ENCODE results near the gene CIITA. TPM values are rescaled to one million over a fixed set of nuclear protein-coding genes. Genes with fewer than 3 reads are reported as not detected.

The CIITA gene
- total and polyA plus RNA-seq, 10 of the 15 experiments (the other 5 are each of a cell fraction or from before 2014, with no cell fraction given) = 11.5 to 145 (median 49.7) TPM

DNA sequence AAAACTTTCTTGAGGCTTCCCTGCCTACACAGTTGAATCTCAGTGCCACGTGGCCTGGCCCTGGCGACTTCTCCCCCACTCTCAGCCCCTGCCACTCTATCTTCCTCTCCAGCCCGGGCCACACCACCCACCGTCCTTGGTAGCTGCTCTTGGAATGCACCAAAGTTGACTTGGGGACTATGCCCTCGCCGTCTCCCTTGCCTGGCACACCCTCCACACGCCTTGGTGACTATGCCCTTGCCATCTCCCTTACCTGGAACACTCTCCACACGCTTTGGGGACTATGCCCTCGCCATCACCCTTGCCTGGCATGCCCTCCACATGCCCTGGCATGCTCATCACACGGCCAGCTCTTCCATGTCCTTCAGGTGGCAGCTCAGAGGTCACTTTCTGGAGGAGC lies 42.9 kb upstream of the CIITA start (continued):
- TF ChIP-seq HDAC2 (IDR thresholded peaks at IDR 0.05) = no peak
- TF ChIP-seq POU2F2 (IDR thresholded peaks at IDR 0.05; ENCODE audit: borderline replicate concordance, low read depth, low read length) = no peak

GRCh38 chr16:10834766-10835165 lies 42.2 kb upstream of the CIITA start:
- peaks cover 49% of the 10 kb centered on the region for H3K4me1 ChIP-seq (ENCODE audit: control insufficient read depth, insufficient read depth, low read length)
- WGBS (ENCODE audit: insufficient coverage, insufficient replicate concordance, low lambda C conversion rate, missing lambda C conversion rate) = 78% methylated on average over 1 of the region's 1 CpG
- POLR2A ChIA-PET = interaction anchor here (0.6 to 3.6 kb wide), 6 partner anchors 14 to 1737 kb away, joined by 3 to 25 read pairs (median 6); partner anchors contain the start of gene CIITA
- no peak overlapping the region for H3K4me2 ChIP-seq (ENCODE audit: control insufficient read depth, insufficient read depth)
- H2AFZ ChIP-seq (ENCODE audit: control insufficient read depth, low read depth, low read length) = no peak overlapping the region
- peak overlapping the region; percentile 33; the same call in 1 of the 2 replicates for H3K27ac ChIP-seq (ENCODE audit: control insufficient read depth, insufficient read depth)
- H3K27me3 ChIP-seq (replicated peaks in 1 of 2; ENCODE audit: control insufficient read depth in 2 of 2, insufficient read depth in 2 of 2, low read length in 1 of 2) = no peaks in the 10 kb centered on the region
- H3K4me3 ChIP-seq = no peak overlapping the region
- ATAC-seq = no peak
- peaks cover 5% of the 10 kb centered on the region for H3K9me3 ChIP-seq (replicated peaks; ENCODE audit: control insufficient read depth, insufficient read depth, low read length)
- SMC1A ChIA-PET (ENCODE audit: uncharacterized antibody, unreplicated experiment) = interaction anchor here (0.9 to 8.3 kb wide), 11 partner anchors 11 to 94 kb away, joined by 3 to 75 read pairs (median 8); partner anchors contain the start of gene CIITA
- H3K36me3 ChIP-seq (ENCODE audit: control insufficient read depth in 2 of 2, insufficient read depth in 2 of 2, low read length in 1 of 2) = no peaks in the 10 kb centered on the region
- TF ChIP-seq ZNF24 (IDR thresholded peaks at IDR 0.05) = peak; percentile 96
- TF ChIP-seq, protein P1, sequence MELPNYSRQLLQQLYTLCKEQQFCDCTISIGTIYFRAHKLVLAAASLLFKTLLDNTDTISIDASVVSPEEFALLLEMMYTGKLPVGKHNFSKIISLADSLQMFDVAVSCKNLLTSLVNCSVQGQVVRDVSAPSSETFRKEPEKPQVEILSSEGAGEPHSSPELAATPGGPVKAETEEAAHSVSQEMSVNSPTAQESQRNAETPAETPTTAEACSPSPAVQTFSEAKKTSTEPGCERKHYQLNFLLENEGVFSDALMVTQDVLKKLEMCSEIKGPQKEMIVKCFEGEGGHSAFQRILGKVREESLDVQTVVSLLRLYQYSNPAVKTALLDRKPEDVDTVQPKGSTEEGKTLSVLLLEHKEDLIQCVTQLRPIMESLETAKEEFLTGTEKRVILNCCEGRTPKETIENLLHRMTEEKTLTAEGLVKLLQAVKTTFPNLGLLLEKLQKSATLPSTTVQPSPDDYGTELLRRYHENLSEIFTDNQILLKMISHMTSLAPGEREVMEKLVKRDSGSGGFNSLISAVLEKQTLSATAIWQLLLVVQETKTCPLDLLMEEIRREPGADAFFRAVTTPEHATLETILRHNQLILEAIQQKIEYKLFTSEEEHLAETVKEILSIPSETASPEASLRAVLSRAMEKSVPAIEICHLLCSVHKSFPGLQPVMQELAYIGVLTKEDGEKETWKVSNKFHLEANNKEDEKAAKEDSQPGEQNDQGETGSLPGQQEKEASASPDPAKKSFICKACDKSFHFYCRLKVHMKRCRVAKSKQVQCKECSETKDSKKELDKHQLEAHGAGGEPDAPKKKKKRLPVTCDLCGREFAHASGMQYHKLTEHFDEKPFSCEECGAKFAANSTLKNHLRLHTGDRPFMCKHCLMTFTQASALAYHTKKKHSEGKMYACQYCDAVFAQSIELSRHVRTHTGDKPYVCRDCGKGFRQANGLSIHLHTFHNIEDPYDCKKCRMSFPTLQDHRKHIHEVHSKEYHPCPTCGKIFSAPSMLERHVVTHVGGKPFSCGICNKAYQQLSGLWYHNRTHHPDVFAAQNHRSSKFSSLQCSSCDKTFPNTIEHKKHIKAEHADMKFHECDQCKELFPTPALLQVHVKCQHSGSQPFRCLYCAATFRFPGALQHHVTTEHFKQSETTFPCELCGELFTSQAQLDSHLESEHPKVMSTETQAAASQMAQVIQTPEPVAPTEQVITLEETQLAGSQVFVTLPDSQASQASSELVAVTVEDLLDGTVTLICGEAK (IDR thresholded peaks at IDR 0.05; ENCODE audit: borderline replicate concordance) = no peak
- FAIRE-seq = no peak
- H4K20me1 ChIP-seq (ENCODE audit: control insufficient read depth, insufficient read depth) = no peaks in the 10 kb centered on the region
- in situ Hi-C loops (cut with MboI) (no loop called here), intact Hi-C loops (cut with micrococcal nuclease; ENCODE audit: unreplicated experiment) (loop anchor here (1.0 to 10.0 kb wide), 3 partner anchors 13 to 80 kb away; no protein-coding TSS in a partner anchor)
- RAD21 ChIA-PET (ENCODE audit: unreplicated experiment) = interaction anchor here (1.1 to 5.3 kb wide), 7 partner anchors 14 to 95 kb away, joined by 4 to 39 read pairs (median 10); partner anchors contain the start of genes CIITA and NUBP1
- DNase-seq (ENCODE audit: low read depth, low spot score) = no peak
- H3K9ac ChIP-seq (ENCODE audit: control insufficient read depth, insufficient read depth, low read length) = no peak overlapping the region
- CTCF ChIA-PET = interaction anchor here (0.6 to 2.0 kb wide), 4 partner anchors 8 to 446 kb away, joined by 3 to 6 read pairs (median 4); no protein-coding TSS in a partner anchor
- no peaks in the 10 kb centered on the region for H3K79me2 ChIP-seq (ENCODE audit: control insufficient read depth, insufficient read depth, low read length)
- BruUV-seq (replicated peaks) = no TSS peak
